Uterus (tissue), 4 donors: ENCODE data around the gene CTDSP1. TPM values are rescaled to one million over a fixed set of nuclear protein-coding genes. Genes with fewer than 3 reads are reported as not detected.
A peak's percentile ranks its signal among the peaks of the same experiment; 100 is the strongest.

Source experiments
- DNase-seq, 2 donors: peaks; one replicate each; pipeline ENCODE4 v3.0.0-alpha.2; 2019 to 2020
- H3K27ac ChIP-seq, 2 donors: fragments of 200-600 bp; sonication (generic); 1 replicate in 1 of 2; 2 replicates in 1 of 2; pipeline ENCODE4 v1.5.1; 2016 to 2018
- H3K27me3 ChIP-seq, 2 donors: fragments of 200-600 bp; sonication (generic); one replicate each; pipeline ENCODE4 v1.5.1; 2018 to 2019; ENCODE audit warnings: control low read depth in 1 of 2
- H3K36me3 ChIP-seq, 2 donors: fragments of 200-600 bp; sonication (generic); one replicate each; pipeline ENCODE4 v1.5.1; 2019; ENCODE audit warnings: control low read depth in 1 of 2
- H3K4me1 ChIP-seq, 2 donors: fragments of 200-600 bp; sonication (generic); one replicate each; pipeline ENCODE4 v1.5.1; 2018 to 2019; ENCODE audit warnings: control low read depth in 1 of 2
- H3K4me3 ChIP-seq, 2 donors: fragments of 200-600 bp; sonication (generic); 1 replicate in 1 of 2; 2 replicates in 1 of 2; pipeline ENCODE4 v1.5.1; 2018 to 2019; ENCODE audit warnings: mild to moderate bottlenecking in 1 of 2
- H3K9me3 ChIP-seq, 2 donors: fragments of 200-600 bp; sonication (generic); one replicate each; pipeline ENCODE4 v1.5.1; 2019; ENCODE audit warnings: control low read depth in 1 of 2
- CTCF ChIP-seq, 4 experiments: fragments of 200-600 bp in 2 of 4; fragments of 450-650 bp in 2 of 4; sonication (generic) in 2 of 4; IDR thresholded peaks; one replicate each; pipeline ENCODE4 v1.5.1; 2016 to 2019; ENCODE audit warnings: antibody characterized with exemption in 4 of 4, mild to moderate bottlenecking in 2 of 4, moderate library complexity in 1 of 4
- POLR2A ChIP-seq, 2 donors: fragments of 450-650 bp; IDR thresholded peaks; one replicate each; pipeline ENCODE4 v1.6.1; 2016; ENCODE audit warnings: antibody characterized with exemption in 2 of 2, mild to moderate bottlenecking in 1 of 2, moderate library complexity in 1 of 2
- intact Hi-C: fragments of 100-400 bp; cut with DNase I; formaldehyde crosslinking; loops from one replicate; pipeline ENCODE4 v1.15.1; 2023; ENCODE audit warnings: low total_unique reads
- total RNA-seq, 4 donors: library from RNA; depleted of rRNA in 3 of 4; stranded (reverse); fragments of >200 nt in 3 of 4; gene quantifications; one replicate each; pipeline versions ENCODE4 v1.1.0 to v1.2.4, GENCODE V29; 2014 to 2023
- donor health status: DM: yes; HTN: yes; CAD: no.

CTDSP1 gene
- total RNA-seq, 4 donors from 2014 or later, result 48.8 to 198 (median 76.8) TPM

DNA sequence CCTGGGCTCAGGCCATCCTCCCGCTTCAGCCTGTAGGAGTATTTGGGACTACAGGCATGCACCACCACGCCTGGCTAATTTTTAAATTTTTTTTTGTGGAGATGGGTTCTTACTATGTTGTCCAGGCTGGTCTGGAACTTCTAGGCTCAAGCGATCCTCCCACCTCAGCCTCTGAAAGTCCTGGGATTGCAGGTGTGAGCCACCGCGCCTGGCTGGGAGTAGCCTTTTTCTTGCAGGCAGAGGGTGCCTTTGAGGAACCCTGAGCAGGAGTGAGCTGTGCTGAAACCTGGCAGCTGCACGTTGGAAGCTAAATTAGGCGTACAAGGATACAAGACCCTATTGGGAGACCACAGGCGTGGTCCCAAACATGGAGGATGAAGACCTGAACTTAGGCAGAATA is 8.0 kb downstream of the CTDSP1 start:
- H3K27ac ChIP-seq, result peak overlapping the region; percentile 93 to 94
- intact Hi-C loops, result loop anchor here (10.0 kb wide), 1 partner anchor 57 kb away; no protein-coding TSS in a partner anchor
- peak in 1 of 2 donors; percentile 30 for DNase-seq

GRCh38 chr2:218418321-218418716 is 18.7 kb downstream of the CTDSP1 start:
- Histone ChIP-seq H3K9me3 (no peaks in the 10 kb centered on the region), H3K4me3 (no peak overlapping the region), H3K36me3 (no peaks in the 10 kb centered on the region), H3K27me3 (no peaks in the 10 kb centered on the region), H3K27ac (no peak overlapping the region), H3K4me1 (no peaks in the 10 kb centered on the region)
- TF ChIP-seq POLR2A (IDR thresholded peaks at IDR 0.05) (no peak), CTCF (IDR thresholded peaks at IDR 0.05) (no peak)
- intact Hi-C loops, result no loop called here
- no peak for DNase-seq

More for the DNA sequence above, 8.0 kb downstream of the CTDSP1 start:
- Histone ChIP-seq H3K4me3 (no peak overlapping the region), H3K27me3 (no peaks in the 10 kb centered on the region), H3K4me1 (peaks cover 0 to 11% of the 10 kb centered on the region in 2 donors), H3K9me3 (no peaks in the 10 kb centered on the region), H3K36me3 (no peaks in the 10 kb centered on the region)
- no peak for TF ChIP-seq CTCF (IDR thresholded peaks at IDR 0.05)

DNA sequence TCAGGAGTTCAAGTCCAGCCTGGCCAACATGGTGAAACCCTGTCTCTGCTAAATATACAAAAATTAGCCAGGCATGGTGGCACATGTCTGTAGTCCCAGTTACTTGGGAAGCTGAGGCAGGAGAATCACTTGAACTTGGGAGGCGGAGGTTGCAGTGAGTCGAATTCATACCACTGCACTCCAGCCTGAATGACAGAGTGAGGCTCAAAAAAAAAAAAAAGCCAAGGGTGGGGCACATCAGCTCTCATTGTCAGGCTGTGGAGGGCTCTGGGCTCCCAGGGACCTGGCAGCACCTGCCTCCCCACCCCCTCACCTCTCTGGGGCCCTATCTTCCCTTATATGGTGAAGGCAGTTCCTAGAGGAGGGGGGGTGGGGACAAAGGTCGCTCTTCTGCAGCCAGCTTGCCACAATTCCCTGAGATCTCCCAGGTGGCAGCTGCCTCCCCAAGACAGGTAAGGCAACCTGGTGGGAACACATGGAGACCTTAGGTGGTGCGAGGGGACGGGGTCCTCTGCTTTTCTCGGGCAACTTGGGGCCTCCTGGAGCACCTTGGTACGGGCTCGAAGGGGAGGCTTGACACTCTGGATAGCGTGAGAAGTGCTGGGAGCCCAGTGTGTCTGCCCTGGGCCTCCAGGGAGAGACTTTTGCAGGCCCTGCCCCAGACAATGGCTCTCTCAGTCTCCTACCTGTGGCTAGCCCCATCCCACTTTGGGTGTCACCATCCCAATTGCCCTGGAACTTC is 19.2 kb downstream of the CTDSP1 start, which contains the start of gene VIL1:
VIL1 (plus strand) TSS at position 407 of the 742 bp plus-strand sequence. CDS start 4,656 bp downstream, outside the sequence.
- H3K4me1 ChIP-seq, result no peaks in the 10 kb centered on the region
- no peak within 1 kb of the TSS for H3K27ac ChIP-seq
- no peaks in the 10 kb centered on the region for H3K9me3 ChIP-seq
- TF ChIP-seq POLR2A (IDR thresholded peaks at IDR 0.05) (no peak), CTCF (IDR thresholded peaks at IDR 0.05) (no peak)
- no peaks in the 10 kb centered on the region for H3K27me3 ChIP-seq
- H3K4me3 ChIP-seq, result no peak within 1 kb of the TSS
- no peak for DNase-seq
- intact Hi-C loops, result no loop called here
- no peaks in the 10 kb centered on the region for H3K36me3 ChIP-seq

DNA sequence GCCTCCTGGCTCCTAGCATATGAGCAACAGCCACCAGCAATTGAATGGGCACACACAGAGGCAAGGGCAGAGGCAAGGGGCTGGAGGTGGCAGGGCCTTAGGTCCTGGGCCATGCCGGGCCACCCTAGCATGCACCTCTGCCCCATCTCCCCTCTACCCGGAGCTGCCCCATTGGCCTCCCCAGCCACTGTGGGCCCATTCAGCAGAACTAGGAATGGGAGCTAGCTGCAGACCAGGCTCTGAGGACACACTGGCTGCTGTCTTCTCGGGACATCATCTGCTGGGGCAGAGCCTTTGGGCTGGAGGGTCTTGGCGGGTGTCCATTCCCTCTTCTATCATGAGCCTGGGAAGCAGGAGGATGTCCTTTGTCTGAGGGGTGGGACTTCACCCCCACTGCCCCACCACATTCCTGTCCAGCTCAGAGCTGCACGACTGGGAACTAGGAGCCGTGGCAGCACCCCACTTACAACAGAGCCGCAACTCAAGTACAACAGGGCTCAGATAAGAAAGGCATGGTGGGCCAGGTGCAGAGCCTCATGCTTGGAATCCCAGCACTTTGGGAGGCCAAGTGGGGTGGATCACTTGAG is 20.1 kb downstream of the CTDSP1 start:
- Histone ChIP-seq H3K27ac (no peak overlapping the region), H3K4me1 (no peaks in the 10 kb centered on the region), H3K27me3 (no peaks in the 10 kb centered on the region), H3K36me3 (no peaks in the 10 kb centered on the region), H3K9me3 (no peaks in the 10 kb centered on the region), H3K4me3 (no peak overlapping the region)
- no peak for DNase-seq
- TF ChIP-seq CTCF (IDR thresholded peaks at IDR 0.05) (no peak), POLR2A (IDR thresholded peaks at IDR 0.05) (no peak)
- intact Hi-C loops, result no loop called here

- H3K27me3 ChIP-seq, result no peaks in the 10 kb centered on the region
- no peak for DNase-seq
- no peaks in the 10 kb centered on the region for H3K4me1 ChIP-seq
- H3K9me3 ChIP-seq, result no peaks in the 10 kb centered on the region
- H3K27ac ChIP-seq, result no peak overlapping the region
- H3K36me3 ChIP-seq, result no peaks in the 10 kb centered on the region
- intact Hi-C loops, result no loop called here
- H3K4me3 ChIP-seq, result no peak overlapping the region
- TF ChIP-seq POLR2A (IDR thresholded peaks at IDR 0.05), result no peak
- TF ChIP-seq CTCF (IDR thresholded peaks at IDR 0.05), result no peak
Observed at GRCh38 chr2:218421027-218421426, 21.4 kb downstream of the CTDSP1 start.
